OCI-LY1 (cell line): Measurements from ENCODE around the gene WNK2.

ENCODE experiments used
- EZH2 ChIP-seq: fragments of 200-600 bp; sonication (generic), shearing (Covaris generic); IDR thresholded peaks from 2 replicates; pipeline ENCODE4 v1.8.0; 2017; ENCODE audit warnings: borderline replicate concordance, mixed run types, mild to moderate bottlenecking, antibody characterized with exemption, low read length, moderate library complexity, mixed read lengths
- TF ChIP-seq, protein P1 (sequence below): fragments of 200-600 bp; sonication (generic), shearing (Covaris generic); IDR thresholded peaks from 2 replicates; pipeline ENCODE4 v1.5.1; 2017; ENCODE audit warnings: mild to moderate bottlenecking, antibody characterized with exemption, low read length, moderate library complexity, mixed read lengths

GRCh38 chr9:93290495-93291434 lies 106.8 kb downstream of the WNK2 start:
- TF ChIP-seq, protein P1, sequence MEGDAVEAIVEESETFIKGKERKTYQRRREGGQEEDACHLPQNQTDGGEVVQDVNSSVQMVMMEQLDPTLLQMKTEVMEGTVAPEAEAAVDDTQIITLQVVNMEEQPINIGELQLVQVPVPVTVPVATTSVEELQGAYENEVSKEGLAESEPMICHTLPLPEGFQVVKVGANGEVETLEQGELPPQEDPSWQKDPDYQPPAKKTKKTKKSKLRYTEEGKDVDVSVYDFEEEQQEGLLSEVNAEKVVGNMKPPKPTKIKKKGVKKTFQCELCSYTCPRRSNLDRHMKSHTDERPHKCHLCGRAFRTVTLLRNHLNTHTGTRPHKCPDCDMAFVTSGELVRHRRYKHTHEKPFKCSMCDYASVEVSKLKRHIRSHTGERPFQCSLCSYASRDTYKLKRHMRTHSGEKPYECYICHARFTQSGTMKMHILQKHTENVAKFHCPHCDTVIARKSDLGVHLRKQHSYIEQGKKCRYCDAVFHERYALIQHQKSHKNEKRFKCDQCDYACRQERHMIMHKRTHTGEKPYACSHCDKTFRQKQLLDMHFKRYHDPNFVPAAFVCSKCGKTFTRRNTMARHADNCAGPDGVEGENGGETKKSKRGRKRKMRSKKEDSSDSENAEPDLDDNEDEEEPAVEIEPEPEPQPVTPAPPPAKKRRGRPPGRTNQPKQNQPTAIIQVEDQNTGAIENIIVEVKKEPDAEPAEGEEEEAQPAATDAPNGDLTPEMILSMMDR = 0 out of 2 replicates have a peak, but pooled peaks have one; percentile 15
- no peak for TF ChIP-seq EZH2
